SKM-1 (cell line): ENCODE data around the gene TRMT2A.

Experiments used
- DNase-seq: peaks from one replicate; lab custom pipeline; 2025; ENCODE audit not compliant: unreplicated experiment; lab: John Stamatoyannopoulos, UW

TRMT2A gene

DNA sequence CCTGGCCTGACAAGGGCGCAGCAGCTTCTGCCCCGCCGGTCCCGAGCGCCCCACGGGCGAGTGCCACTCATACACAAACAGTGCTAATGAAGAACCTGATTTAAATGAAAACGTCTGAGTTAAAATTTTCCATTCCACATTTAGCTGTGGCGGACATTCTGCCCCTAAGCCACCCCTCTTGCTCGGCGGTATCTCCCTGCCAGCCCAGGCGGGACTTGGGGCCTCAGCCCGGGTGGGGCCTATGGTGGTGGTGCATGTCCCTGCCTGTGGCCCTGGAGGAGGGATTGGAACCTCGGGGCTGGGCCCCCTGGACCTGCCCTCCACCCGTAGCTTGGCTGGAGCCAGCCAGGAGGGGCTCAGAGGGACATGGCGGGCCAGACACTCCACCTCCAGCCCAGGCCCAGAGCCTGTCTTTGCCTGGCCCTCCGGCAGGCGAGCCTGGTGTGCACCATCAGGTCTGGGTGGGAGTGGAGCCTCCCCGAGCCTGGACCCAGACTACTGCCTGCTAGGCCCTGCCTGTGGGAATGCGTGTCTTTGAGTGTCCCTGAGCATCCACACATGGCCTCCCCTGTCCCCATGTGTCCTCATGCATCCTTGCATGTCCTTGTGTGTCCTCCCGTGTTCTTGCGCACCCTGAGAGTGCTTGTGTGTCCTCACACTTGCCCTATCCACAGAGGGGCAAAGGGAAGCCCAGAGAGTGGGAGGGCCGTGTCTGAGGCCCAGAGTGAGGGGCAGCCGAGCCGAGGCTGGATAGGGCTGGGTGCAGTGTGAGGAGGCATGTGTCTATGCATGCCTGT, 19.0 kb upstream of the TRMT2A start:
- DNase-seq, result no peak

GRCh38 chr22:20135265-20135664, 18.2 kb upstream of the TRMT2A start:
- DNase-seq, result no peak

DNA sequence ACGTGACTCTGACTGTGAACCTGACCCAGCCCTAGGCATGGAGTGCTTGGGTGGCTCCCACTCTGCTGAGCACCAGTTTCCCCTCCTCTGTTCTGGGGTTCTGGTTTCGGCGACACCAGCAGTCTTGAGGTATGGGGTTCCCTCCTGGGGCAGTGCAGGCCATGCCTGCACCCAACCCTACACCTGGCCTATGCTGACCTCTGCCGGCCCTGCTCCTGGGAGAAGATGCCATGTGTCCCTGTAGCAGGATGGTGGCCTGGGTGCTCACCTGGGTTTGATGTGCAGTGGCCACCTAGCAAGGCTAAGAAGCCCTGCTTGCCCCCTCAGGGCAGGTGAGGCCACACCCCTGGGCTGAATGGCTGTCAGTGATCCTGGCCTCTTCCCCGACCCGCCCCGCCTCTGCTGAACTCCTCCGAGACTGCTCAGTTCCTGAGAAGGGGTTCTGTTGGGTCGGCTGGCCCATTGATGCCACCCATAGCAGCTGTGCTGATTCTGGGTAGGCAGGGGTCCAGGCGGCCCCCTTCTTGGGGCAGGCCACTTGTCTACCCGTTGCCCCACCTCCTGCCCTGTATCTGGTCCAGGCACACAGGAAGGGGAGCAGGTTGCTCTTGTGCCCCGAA, 17.0 kb upstream of the TRMT2A start:
- DNase-seq, result no peak

- DNase-seq, result no peak
Measured at GRCh38 chr22:20132686-20133246, 15.7 kb upstream of the TRMT2A start.

GRCh38 chr22:20131859-20132685, 15.0 kb upstream of the TRMT2A start:
- no peak for DNase-seq

GRCh38 chr22:20131597-20131858, 14.5 kb upstream of the TRMT2A start, which contains the start of gene ZDHHC8:
Gene ZDHHC8, plus strand, starts transcription at chr22:20131804. Its CDS starts 144 bp downstream, at chr22:20131948.
- no peak for DNase-seq

GRCh38 chr22:20130731-20131596, 13.9 kb upstream of the TRMT2A start:
- no peak for DNase-seq

- no peak for DNase-seq
Measured at GRCh38 chr22:20130319-20130718, 13.3 kb upstream of the TRMT2A start.

DNA sequence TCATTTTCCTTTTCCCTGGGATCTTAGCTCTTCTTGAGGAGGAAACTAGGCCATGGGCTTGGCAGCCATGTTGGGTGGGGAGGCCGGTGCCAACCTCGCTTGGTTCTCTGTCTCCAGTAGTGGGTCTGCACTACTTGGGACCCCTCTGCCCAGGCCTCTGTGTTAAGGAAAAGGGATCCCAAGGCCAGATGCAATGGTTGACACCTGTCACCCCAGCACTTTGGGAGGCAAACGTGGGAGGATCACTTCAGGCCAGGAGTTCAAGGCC, 12.7 kb upstream of the TRMT2A start:
- no peak for DNase-seq

- DNase-seq, result no peak
Measured at GRCh38 chr22:20128902-20129746, 12.1 kb upstream of the TRMT2A start.

GRCh38 chr22:20128619-20128901, 11.5 kb upstream of the TRMT2A start:
- DNase-seq, result no peak

GRCh38 chr22:20127869-20128618, 11.0 kb upstream of the TRMT2A start:
- no peak for DNase-seq

- no peak for DNase-seq
Measured at GRCh38 chr22:20127318-20127868, 10.4 kb upstream of the TRMT2A start.

- DNase-seq, result no peak
Measured at GRCh38 chr22:20126284-20127029, 9.4 kb upstream of the TRMT2A start.

DNA sequence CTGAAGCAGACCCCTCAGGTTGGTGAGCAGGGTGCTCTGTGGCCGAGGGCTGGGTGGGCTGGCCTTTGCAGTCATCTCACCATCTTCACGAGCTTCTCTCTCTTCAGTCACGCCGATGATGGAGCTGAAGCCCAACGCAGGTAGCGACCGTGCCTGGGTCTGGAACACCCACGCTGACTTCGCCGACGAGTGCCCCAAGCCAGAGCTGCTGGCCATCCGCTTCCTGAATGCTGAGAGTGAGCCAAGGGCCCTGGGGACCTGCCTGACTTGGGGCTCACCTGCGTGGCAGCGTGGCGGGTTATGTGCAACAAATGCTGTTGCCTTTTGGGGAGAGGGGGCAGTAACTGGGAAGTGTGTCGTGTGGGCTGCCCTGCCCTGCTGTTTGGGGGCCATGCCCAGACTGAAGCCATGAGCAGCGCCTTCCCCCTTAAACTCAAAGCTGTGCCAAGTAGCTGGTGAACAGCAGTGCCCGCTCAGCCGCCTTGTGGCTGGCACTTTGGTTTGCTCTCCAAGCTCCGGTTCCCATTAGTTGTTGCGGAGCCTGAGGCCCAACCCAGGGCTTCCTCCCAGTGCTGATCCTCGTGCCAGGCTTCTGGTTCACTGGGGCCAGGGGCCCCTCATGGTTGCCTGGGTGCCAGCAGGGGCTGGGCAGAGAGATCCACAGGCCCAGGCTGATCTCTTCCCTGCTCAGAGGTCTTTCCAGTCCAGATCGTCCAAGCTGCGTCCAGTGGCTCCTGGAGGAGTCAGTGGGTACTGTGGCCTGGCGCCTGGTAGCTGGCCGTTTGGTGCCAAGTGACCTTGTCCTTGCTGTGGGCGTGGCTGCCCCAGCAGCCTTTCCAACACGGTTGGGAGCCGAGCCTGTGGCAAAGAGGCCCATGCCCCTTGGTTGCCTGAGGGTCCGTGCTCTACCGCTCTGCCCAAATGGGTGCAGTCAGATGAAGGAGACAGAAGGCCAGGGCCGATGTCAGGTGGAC, 8.5 kb upstream of the TRMT2A start:
- no peak for DNase-seq

GRCh38 chr22:20124083-20124787, 7.2 kb upstream of the TRMT2A start:
- no peak for DNase-seq
